ENCODE results near the gene SH3BGRL.

The SH3BGRL gene

DNA sequence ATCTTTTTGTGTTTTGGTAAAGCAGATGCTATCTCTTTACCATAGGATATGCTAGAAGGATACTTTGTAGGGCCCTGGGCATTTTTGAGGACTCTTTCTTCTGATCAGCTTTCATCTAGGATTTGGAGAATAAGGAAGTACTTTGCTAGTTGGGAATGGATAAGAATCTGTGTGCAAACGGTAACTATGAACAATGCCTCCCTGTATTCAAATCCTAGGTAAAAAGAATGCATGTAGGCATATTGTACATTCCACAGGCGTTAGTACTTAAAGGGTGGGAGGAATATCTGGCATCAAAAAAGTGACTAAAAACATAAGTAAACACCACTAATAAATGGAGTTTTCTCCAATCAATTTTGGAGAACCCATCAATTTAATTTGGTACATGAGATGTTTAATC is 59.7 kb downstream of the SH3BGRL start:
- Histone ChIP-seq H3K27ac (ENCODE audit: poor library complexity, severe bottlenecking) (peak overlapping the region; percentile 41), H3K9me3 (ENCODE audit: severe bottlenecking) (no peaks in the 10 kb centered on the region), H3K36me3 (ENCODE audit: low read depth) (no peaks in the 10 kb centered on the region), H3K4me3 (ENCODE audit: severe bottlenecking) (no peak overlapping the region), H3K27me3 (ENCODE audit: insufficient read depth, poor library complexity, severe bottlenecking) (no peaks in the 10 kb centered on the region), H3K4me1 (ENCODE audit: insufficient read depth, poor library complexity, severe bottlenecking) (peaks cover 22% of the 10 kb centered on the region)
- ATAC-seq (ENCODE audit: low read depth) (peak; percentile 90), DNase-seq (ENCODE audit: low spot score) (no peak)
- TF ChIP-seq, protein P1, sequence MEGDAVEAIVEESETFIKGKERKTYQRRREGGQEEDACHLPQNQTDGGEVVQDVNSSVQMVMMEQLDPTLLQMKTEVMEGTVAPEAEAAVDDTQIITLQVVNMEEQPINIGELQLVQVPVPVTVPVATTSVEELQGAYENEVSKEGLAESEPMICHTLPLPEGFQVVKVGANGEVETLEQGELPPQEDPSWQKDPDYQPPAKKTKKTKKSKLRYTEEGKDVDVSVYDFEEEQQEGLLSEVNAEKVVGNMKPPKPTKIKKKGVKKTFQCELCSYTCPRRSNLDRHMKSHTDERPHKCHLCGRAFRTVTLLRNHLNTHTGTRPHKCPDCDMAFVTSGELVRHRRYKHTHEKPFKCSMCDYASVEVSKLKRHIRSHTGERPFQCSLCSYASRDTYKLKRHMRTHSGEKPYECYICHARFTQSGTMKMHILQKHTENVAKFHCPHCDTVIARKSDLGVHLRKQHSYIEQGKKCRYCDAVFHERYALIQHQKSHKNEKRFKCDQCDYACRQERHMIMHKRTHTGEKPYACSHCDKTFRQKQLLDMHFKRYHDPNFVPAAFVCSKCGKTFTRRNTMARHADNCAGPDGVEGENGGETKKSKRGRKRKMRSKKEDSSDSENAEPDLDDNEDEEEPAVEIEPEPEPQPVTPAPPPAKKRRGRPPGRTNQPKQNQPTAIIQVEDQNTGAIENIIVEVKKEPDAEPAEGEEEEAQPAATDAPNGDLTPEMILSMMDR (IDR thresholded peaks at IDR 0.05; ENCODE audit: poor library complexity, severe bottlenecking) = no peak

DNA sequence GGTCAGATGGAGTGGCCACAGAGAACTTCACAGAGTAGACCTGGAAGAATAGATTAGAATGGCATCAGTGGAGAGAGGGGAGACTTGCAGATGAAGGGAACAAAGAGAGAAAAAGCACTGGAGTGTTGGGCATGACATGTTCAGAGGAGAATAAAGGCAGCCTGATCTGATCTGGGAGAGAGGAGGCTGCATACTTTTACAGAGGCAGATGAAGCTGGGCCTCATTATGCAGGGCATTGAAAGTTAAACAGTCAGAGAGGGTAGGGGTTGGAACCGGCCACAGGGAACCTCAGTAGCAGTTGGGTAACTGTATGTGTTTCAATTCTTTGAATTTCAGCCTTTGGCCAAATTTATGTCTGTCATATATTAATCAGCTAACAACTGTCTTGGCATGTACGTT is 61.2 kb downstream of the SH3BGRL start:
- no peak for DNase-seq (ENCODE audit: low spot score)
- TF ChIP-seq, protein P1 (IDR thresholded peaks at IDR 0.05; ENCODE audit: poor library complexity, severe bottlenecking) = no peak
- Histone ChIP-seq H3K4me3 (ENCODE audit: severe bottlenecking) (no peak overlapping the region), H3K27me3 (ENCODE audit: insufficient read depth, poor library complexity, severe bottlenecking) (no peaks in the 10 kb centered on the region), H3K27ac (ENCODE audit: poor library complexity, severe bottlenecking) (no peak overlapping the region), H3K4me1 (ENCODE audit: insufficient read depth, poor library complexity, severe bottlenecking) (peaks cover 22% of the 10 kb centered on the region), H3K36me3 (ENCODE audit: low read depth) (no peaks in the 10 kb centered on the region), H3K9me3 (ENCODE audit: severe bottlenecking) (no peaks in the 10 kb centered on the region)
- no peak for ATAC-seq (ENCODE audit: low read depth)

DNA sequence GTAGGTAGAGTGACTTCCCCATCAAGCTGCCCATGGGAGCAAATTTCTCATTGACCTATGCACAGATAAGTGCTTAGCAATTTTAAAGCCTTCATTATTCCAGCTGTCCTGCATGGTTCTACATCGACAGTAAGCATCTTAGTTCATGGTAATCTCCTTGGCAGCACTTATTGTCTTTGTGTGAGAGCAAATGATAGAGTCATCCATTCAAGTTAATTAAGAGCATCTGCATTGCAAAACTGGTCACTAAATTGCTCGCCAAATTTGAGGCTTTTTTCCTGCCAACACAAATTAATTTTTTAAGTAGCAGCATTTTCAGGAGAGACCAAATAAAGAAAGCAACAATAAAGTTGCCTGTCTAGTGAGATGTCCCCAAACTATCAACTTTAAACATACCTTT is 76.7 kb downstream of the SH3BGRL start:
- ATAC-seq (ENCODE audit: low read depth) (no peak), DNase-seq (ENCODE audit: low spot score) (no peak)
- Histone ChIP-seq H3K27ac (ENCODE audit: poor library complexity, severe bottlenecking) (no peak overlapping the region), H3K4me1 (ENCODE audit: insufficient read depth, poor library complexity, severe bottlenecking) (no peaks in the 10 kb centered on the region), H3K36me3 (ENCODE audit: low read depth) (no peaks in the 10 kb centered on the region), H3K27me3 (ENCODE audit: insufficient read depth, poor library complexity, severe bottlenecking) (no peaks in the 10 kb centered on the region), H3K9me3 (ENCODE audit: severe bottlenecking) (no peaks in the 10 kb centered on the region), H3K4me3 (ENCODE audit: severe bottlenecking) (no peak overlapping the region)
- TF ChIP-seq, protein P1 (IDR thresholded peaks at IDR 0.05; ENCODE audit: poor library complexity, severe bottlenecking) = no peak

DNA sequence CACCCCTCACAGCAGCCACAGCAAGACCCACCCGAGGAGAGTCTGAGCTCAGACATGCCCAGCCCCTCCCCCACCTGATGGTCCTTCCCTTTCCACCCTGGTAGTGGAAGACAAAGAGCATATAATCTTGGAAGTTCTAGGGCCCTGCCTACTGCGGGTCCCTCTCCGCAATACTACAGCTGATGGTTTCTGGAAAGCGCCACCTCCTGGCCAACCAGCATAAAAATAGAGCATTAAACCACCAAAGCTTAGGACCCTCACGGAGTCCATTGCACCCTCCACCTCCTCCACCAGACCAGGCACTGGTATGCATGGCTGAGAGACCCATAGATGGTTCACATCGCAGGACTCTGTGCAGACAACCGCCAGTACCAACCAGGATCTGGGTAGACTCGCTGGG is 78.2 kb downstream of the SH3BGRL start:
- TF ChIP-seq, protein P1 (IDR thresholded peaks at IDR 0.05; ENCODE audit: poor library complexity, severe bottlenecking) = no peak
- Histone ChIP-seq H3K4me3 (ENCODE audit: severe bottlenecking) (no peak overlapping the region), H3K9me3 (ENCODE audit: severe bottlenecking) (no peaks in the 10 kb centered on the region), H3K36me3 (ENCODE audit: low read depth) (no peaks in the 10 kb centered on the region), H3K27ac (ENCODE audit: poor library complexity, severe bottlenecking) (no peak overlapping the region), H3K27me3 (ENCODE audit: insufficient read depth, poor library complexity, severe bottlenecking) (no peaks in the 10 kb centered on the region), H3K4me1 (ENCODE audit: insufficient read depth, poor library complexity, severe bottlenecking) (no peaks in the 10 kb centered on the region)
- no peak for DNase-seq (ENCODE audit: low spot score)
- ATAC-seq (ENCODE audit: low read depth) = no peak

DNA sequence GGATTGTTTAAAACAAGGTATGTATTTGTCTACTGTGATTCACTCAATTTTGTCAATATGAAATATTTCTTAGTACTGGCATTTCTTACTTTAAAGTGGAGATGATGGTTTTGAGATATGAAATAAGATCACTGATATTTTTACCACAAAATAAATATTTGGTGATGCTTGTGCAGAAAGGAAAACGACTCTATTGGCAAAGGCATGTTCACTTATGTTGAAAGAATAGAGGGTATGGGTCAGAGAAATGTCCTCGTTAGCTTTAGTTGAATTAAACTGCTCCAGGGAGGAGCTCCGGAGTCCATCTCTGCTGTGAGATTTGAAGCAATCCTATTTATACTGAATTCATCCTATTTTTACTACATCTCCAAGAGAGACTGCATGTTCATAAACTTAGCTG is 84.2 kb downstream of the SH3BGRL start:
- H3K4me1 ChIP-seq (ENCODE audit: insufficient read depth, poor library complexity, severe bottlenecking) = peaks cover 4% of the 10 kb centered on the region
- DNase-seq (ENCODE audit: low spot score) (no peak), ATAC-seq (ENCODE audit: low read depth) (no peak)
- H3K4me3 ChIP-seq (ENCODE audit: severe bottlenecking) = no peak overlapping the region
- TF ChIP-seq, protein P1 (IDR thresholded peaks at IDR 0.05; ENCODE audit: poor library complexity, severe bottlenecking) = no peak
- no peak overlapping the region for H3K27ac ChIP-seq (ENCODE audit: poor library complexity, severe bottlenecking)
- H3K36me3 ChIP-seq (ENCODE audit: low read depth) = no peaks in the 10 kb centered on the region
- H3K27me3 ChIP-seq (ENCODE audit: insufficient read depth, poor library complexity, severe bottlenecking) = no peaks in the 10 kb centered on the region
- no peaks in the 10 kb centered on the region for H3K9me3 ChIP-seq (ENCODE audit: severe bottlenecking)
